ENCODE results near the gene NDST1.

DNA sequence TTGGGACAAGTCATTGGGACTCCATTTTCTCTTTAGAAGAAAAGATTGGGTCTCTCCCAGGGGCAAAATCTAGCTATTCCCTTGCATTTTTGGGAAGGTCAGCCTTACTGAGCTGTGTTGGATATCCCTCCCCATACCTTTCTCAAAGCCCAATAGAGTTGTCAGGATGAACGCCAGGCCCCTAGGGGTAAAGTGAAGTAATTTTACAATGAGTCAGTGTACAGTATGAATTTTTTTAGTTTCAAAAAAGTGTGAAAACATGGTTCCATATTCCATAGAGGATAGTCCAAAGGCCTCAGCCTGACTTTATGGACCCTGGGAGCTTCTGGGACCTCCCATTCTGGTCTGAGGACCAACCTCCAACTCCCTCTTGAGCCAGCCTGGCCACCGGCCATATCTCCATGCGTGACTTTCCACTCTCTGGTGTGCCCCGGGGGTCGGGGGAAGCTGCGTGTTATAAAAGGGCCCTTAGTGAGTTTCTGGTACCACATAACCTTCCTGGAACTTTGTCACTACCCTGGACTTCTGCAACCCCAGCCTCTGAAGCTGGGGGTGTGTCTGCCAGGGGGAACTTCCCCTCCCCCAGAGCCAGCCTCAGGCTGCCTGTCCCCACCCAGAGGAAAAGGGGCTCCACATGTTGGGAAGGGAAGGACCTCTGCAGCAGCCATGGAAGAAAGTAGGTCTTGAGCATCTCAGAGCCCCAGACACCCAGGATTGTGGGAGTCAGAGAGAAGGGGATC lies 80.1 kb downstream of the NDST1 start:
- TF ChIP-seq, protein P1, sequence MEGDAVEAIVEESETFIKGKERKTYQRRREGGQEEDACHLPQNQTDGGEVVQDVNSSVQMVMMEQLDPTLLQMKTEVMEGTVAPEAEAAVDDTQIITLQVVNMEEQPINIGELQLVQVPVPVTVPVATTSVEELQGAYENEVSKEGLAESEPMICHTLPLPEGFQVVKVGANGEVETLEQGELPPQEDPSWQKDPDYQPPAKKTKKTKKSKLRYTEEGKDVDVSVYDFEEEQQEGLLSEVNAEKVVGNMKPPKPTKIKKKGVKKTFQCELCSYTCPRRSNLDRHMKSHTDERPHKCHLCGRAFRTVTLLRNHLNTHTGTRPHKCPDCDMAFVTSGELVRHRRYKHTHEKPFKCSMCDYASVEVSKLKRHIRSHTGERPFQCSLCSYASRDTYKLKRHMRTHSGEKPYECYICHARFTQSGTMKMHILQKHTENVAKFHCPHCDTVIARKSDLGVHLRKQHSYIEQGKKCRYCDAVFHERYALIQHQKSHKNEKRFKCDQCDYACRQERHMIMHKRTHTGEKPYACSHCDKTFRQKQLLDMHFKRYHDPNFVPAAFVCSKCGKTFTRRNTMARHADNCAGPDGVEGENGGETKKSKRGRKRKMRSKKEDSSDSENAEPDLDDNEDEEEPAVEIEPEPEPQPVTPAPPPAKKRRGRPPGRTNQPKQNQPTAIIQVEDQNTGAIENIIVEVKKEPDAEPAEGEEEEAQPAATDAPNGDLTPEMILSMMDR (IDR thresholded peaks at IDR 0.05): no peak
- TF ChIP-seq POLR2A (IDR thresholded peaks at IDR 0.05): no peak
